Measurements from ENCODE around the gene FBXL17.
"Not testable (repeated sequence)": the region's sequence is repeated elsewhere in the genome, so short reads cannot be mapped to it uniquely, and the experiment has no call there.

The FBXL17 gene

DNA sequence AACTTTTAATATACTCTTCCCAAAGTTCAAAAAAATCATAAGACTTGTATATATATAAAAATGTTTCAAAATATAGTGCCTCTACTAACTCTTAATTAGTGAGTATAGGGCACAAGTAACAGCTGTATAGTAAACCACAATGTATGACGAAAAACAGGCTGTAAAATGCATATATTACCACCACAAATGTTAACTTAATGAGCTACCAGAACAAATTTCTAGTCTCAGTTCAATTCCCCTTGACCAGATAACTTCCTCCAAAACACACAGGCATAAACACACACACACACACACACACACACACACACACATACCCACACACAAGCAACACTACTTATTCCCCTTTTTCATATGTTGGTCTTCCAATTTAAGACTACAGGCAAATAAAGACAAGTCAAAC lies 78.8 kb downstream of the FBXL17 start:
- H3K27me3 Mint-ChIP-seq, result no peaks in the 10 kb centered on the region
- no peaks in the 10 kb centered on the region for H3K4me1 Mint-ChIP-seq (ENCODE audit: low read depth)
- H3K27ac Mint-ChIP-seq, result no peak overlapping the region
- H3K9me3 Mint-ChIP-seq, result no peaks in the 10 kb centered on the region
- no peak overlapping the region for H3K4me3 Mint-ChIP-seq
- no peaks in the 10 kb centered on the region for H3K36me3 Mint-ChIP-seq (ENCODE audit: low read depth)

DNA sequence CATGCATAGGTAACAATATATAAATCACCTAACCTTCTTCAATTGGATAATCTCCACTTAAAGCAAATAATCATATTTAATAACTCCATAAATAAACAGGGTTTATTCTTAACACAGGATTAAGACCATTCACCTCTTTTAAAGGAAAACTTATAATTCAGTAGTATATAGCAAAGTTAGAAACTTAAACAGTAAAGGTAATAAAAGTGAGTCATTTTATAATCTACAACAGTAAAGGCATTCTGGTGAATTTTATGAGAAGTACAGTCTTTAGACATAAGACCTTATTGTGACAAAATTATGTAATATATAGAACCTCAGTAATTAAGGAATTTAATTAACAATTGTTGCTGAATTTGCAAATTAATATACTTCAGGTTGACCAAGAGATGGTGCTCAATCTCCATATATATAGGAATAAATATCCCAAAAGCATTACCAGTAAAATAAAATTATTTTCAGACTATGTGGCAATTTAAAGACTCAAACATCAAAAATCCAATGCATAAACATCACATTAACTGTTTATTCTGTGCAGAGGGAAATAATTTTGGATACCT lies 84.8 kb downstream of the FBXL17 start:
- no peak overlapping the region for H3K4me3 Mint-ChIP-seq

DNA sequence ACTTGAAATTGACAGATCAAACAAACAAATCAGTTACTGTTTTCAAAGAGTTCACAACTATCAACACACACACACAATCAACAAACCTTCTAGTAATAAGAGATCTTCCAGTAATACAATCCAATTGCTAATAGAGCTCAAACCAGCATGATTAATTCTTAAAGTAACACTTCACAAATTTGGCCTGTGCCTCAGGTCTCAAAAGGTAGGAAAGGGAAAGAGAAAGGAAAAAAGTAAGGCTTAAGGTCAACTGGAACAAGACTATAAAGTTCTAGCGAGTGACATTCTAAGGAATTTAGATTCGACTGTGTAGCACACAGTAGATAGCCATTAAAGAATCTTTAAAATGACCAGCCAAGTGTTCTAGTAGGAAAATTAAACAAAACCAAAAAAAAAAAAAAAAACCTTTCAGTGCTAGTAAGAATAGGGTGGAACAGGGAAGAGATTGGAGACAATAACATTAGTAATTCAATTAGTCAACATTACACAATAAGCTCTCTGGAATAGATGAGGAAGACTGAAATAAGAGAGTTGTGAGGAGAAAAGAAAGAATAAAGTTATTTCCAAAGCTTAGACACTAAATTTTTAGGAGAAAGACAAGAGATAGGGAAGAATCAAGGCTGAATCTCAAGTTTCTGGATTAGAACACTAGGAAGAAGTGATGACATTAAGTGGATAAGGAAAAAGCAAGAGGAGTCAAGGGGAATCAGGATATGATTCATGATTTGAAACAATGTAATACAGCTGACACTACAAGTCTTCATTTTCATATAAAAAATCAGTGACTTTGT lies 86.1 kb downstream of the FBXL17 start:
- Mint-ChIP-seq H3K27ac (no peak overlapping the region), H3K27me3 (no peaks in the 10 kb centered on the region), H3K4me1 (ENCODE audit: low read depth) (no peaks in the 10 kb centered on the region), H3K4me3 (no peak overlapping the region), H3K36me3 (ENCODE audit: low read depth) (no peaks in the 10 kb centered on the region), H3K9me3 (no peaks in the 10 kb centered on the region)

More for the DNA sequence above, 84.8 kb downstream of the FBXL17 start:
- H3K27ac Mint-ChIP-seq, result no peak overlapping the region
- H3K27me3 Mint-ChIP-seq, result no peaks in the 10 kb centered on the region
- no peaks in the 10 kb centered on the region for H3K9me3 Mint-ChIP-seq
- H3K36me3 Mint-ChIP-seq (ENCODE audit: low read depth), result no peaks in the 10 kb centered on the region
- H3K4me1 Mint-ChIP-seq (ENCODE audit: low read depth), result no peaks in the 10 kb centered on the region

DNA sequence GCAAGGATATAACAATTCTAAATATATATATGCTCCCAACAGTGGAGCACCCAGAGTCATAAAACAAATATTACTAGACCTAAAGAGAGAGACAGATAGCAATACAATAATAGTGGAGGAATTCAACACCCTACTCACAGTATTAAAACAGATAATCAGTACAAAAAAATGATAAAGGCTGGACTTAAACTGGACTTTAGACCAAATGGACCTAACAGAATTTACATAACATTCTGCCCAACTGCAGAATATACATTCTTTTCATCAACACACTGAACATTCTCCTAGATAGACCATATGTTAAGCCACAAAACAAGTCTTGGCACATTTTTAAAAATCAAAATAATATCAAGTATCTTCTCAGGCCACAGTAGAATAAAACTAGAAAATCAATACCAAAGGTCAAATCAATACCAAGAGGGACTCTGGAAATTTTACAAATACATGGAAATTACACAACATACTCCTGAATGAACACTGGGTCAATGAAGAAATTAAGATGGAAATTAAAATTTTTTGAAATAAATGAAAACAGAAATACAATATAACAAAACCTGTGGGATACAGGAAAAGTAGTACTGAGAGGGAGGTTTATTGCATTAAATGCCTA lies 100.8 kb downstream of the FBXL17 start:
- peaks cover 32% of the 10 kb centered on the region for H3K36me3 Mint-ChIP-seq (ENCODE audit: low read depth)
- H3K27ac Mint-ChIP-seq, result no peak overlapping the region
- peaks cover 27% of the 10 kb centered on the region for H3K4me1 Mint-ChIP-seq (ENCODE audit: low read depth)
- H3K4me3 Mint-ChIP-seq, result no peak overlapping the region
- peaks cover 27% of the 10 kb centered on the region for H3K9me3 Mint-ChIP-seq
- no peaks in the 10 kb centered on the region for H3K27me3 Mint-ChIP-seq

- H3K27ac Mint-ChIP-seq, result no peak overlapping the region
- peaks cover 27% of the 10 kb centered on the region for H3K4me1 Mint-ChIP-seq (ENCODE audit: low read depth)
- H3K36me3 Mint-ChIP-seq (ENCODE audit: low read depth), result peaks cover 30% of the 10 kb centered on the region
- H3K9me3 Mint-ChIP-seq, result peaks cover 27% of the 10 kb centered on the region
- no peak overlapping the region for H3K4me3 Mint-ChIP-seq
- no peaks in the 10 kb centered on the region for H3K27me3 Mint-ChIP-seq
These were observed 101.7 kb downstream of the FBXL17 start for GRCh38 chr5:108280248-108280647.

- Mint-ChIP-seq H3K36me3 (ENCODE audit: low read depth) (peaks cover 23% of the 10 kb centered on the region), H3K4me3 (no peak overlapping the region), H3K4me1 (ENCODE audit: low read depth) (peaks cover 27% of the 10 kb centered on the region), H3K9me3 (peaks cover 16% of the 10 kb centered on the region), H3K27me3 (no peaks in the 10 kb centered on the region), H3K27ac (no peak overlapping the region)
These were observed 103.3 kb downstream of the FBXL17 start for GRCh38 chr5:108278285-108279240.

- H3K27ac Mint-ChIP-seq, result no peak overlapping the region
- peaks cover 3% of the 10 kb centered on the region for H3K9me3 Mint-ChIP-seq
- H3K4me3 Mint-ChIP-seq, result no peak overlapping the region
- H3K27me3 Mint-ChIP-seq, result no peaks in the 10 kb centered on the region
- H3K4me1 Mint-ChIP-seq (ENCODE audit: low read depth), result peaks cover 27% of the 10 kb centered on the region
- H3K36me3 Mint-ChIP-seq (ENCODE audit: low read depth), result peaks cover 15% of the 10 kb centered on the region
These were observed 105.5 kb downstream of the FBXL17 start for GRCh38 chr5:108276187-108277050.

DNA sequence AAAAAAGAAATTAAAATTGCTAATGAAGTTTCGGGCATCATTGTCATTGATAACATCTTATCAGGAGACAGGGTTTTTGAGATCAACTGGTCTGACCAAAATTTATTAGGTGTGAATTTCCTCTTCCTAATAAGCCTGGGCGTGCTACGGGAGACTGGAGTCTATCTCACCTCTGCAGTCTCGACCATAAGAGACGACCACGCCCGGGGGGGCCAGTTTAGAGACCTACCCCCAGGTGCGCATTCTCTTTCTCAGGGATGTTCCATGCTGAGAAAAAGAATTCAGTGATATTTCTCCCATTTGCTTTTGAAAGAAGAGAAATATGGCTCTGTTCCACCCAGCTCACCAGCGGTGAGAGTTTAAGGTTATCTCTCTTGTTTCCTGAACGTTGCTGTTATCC lies 107.8 kb downstream of the FBXL17 start:
- not testable (repeated sequence) for H3K27me3 Mint-ChIP-seq; H3K4me1 Mint-ChIP-seq (ENCODE audit: low read depth); H3K9me3 Mint-ChIP-seq; H3K27ac Mint-ChIP-seq; H3K36me3 Mint-ChIP-seq (ENCODE audit: low read depth); H3K4me3 Mint-ChIP-seq

GRCh38 chr5:108271127-108271526 lies 110.8 kb downstream of the FBXL17 start:
- H3K36me3 Mint-ChIP-seq (ENCODE audit: low read depth), result peaks cover 10% of the 10 kb centered on the region
- H3K4me3 Mint-ChIP-seq, result no peak overlapping the region
- no peaks in the 10 kb centered on the region for H3K27me3 Mint-ChIP-seq
- H3K9me3 Mint-ChIP-seq, result no peaks in the 10 kb centered on the region
- H3K4me1 Mint-ChIP-seq (ENCODE audit: low read depth), result no peaks in the 10 kb centered on the region
- no peak overlapping the region for H3K27ac Mint-ChIP-seq

DNA sequence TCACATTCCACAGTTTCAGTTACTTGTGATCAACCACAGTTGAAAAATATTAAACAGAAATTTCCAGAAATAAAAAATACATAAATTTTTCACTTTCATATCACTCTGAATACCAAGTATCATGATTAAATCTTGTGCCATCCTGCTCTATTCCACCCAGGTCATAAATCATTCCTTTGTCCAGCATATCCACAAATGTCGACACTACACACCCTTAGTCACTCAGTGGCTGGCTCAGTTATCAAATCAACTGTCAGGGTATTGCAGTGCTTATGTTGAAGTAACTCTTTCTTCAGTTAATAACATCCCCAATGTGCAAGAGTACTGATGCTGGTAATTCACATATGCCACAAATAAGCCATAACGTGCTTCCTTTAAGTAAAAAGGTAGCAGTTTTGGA lies 115.7 kb downstream of the FBXL17 start:
- Mint-ChIP-seq H3K36me3 (ENCODE audit: low read depth) (no peaks in the 10 kb centered on the region), H3K4me3 (no peak overlapping the region), H3K4me1 (ENCODE audit: low read depth) (no peaks in the 10 kb centered on the region), H3K9me3 (no peaks in the 10 kb centered on the region), H3K27me3 (no peaks in the 10 kb centered on the region), H3K27ac (no peak overlapping the region)

- Mint-ChIP-seq H3K9me3 (no peaks in the 10 kb centered on the region), H3K4me3 (no peak overlapping the region), H3K4me1 (ENCODE audit: low read depth) (peaks cover 4% of the 10 kb centered on the region), H3K36me3 (ENCODE audit: low read depth) (no peaks in the 10 kb centered on the region), H3K27ac (no peak overlapping the region), H3K27me3 (no peaks in the 10 kb centered on the region)
These were observed 117.4 kb downstream of the FBXL17 start for GRCh38 chr5:108264533-108264932.

DNA sequence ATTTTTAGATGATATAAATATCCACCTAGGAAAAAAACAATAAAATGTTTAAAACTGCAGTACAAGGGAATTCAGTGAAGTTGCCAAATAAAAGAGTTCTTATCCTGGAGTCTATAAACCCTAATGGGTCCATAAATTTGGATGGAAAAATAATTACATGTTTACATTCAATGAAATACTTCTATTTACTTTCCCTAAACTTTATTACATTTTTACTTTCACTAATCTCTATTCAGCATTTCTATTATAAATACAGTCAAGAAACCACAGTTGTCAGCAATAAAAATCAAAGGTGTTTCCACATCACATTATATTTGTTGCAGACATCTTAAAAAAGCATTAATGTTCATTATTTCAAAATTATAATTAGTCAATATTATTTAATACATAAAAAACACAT lies 118.6 kb downstream of the FBXL17 start:
- Mint-ChIP-seq H3K27ac (no peak overlapping the region), H3K4me3 (no peak overlapping the region), H3K9me3 (no peaks in the 10 kb centered on the region), H3K4me1 (ENCODE audit: low read depth) (peaks cover 4% of the 10 kb centered on the region), H3K36me3 (ENCODE audit: low read depth) (no peaks in the 10 kb centered on the region), H3K27me3 (no peaks in the 10 kb centered on the region)

DNA sequence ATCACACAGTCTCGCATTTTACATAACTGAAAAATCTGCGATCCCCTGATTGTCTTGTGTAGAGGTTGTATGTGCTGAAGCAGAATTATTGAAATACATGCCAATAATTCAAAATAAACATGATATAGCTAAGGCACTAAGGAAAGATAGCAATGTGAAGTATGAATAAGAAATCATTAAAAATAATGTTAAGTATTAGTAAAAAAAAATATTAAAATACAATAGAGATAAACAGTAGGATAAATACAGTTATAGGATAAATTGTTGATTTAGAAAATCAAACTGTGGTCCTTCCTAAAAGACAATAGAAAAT lies 121.1 kb downstream of the FBXL17 start:
- H3K27me3 Mint-ChIP-seq, result no peaks in the 10 kb centered on the region
- no peak overlapping the region for H3K4me3 Mint-ChIP-seq
- H3K27ac Mint-ChIP-seq, result no peak overlapping the region
- no peaks in the 10 kb centered on the region for H3K9me3 Mint-ChIP-seq
- H3K36me3 Mint-ChIP-seq (ENCODE audit: low read depth), result no peaks in the 10 kb centered on the region
- H3K4me1 Mint-ChIP-seq (ENCODE audit: low read depth), result peaks cover 4% of the 10 kb centered on the region

DNA sequence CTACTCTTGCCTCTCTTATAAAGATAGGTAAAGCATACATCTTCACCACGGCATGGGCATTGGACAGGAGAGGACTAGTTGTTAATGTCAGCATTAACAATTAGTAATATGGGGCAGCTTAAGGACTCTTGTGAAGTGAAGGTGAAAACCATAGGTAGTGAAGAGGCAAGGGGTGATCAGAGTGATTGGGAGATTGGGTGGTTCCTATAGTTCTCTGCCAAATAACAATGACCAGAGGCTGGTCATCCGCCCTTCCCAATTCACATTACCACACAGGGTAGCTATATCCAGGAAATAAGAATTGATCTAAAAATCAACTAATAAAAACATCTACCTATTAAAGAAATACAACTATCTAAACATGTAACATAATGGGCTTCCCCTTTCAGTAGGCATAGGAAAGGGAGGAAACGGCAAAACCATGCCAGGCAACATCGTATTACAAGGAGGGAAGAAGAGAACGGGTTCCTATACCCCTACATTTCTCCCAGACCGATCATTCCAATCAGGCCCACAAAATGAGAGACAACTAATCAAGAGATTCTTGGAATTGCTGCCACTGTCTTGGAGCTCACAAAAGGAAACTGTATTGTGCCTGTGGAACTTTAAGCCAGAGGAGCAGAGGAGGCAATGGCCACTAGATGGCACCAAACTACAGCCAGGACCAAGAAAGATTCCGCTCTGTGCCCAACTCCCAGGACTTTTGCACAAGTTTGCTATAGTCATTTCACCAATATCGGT lies 121.6 kb downstream of the FBXL17 start:
- Mint-ChIP-seq H3K27ac (no peak overlapping the region), H3K4me1 (ENCODE audit: low read depth) (peaks cover 4% of the 10 kb centered on the region), H3K27me3 (no peaks in the 10 kb centered on the region), H3K9me3 (no peaks in the 10 kb centered on the region), H3K36me3 (ENCODE audit: low read depth) (no peaks in the 10 kb centered on the region), H3K4me3 (peak overlapping the region; percentile 63)

Measured in stimulated activated naive CD8-positive, alpha-beta T cell treated with anti-CD3 and anti-CD28 coated beads, Interleukin-15, Interleukin-2, amounts not matched to agents 100 ng/mL and 50 ng/mL, for 24 hours (primary cell).